ENCODE data around the gene USP31. TPM values are rescaled to one million over a fixed set of nuclear protein-coding genes. Genes with fewer than 3 reads are reported as not detected.

The USP31 gene
- total RNA-seq, 4 donors from 2014 or later: 10.0 to 18.2 (median 13.2) TPM

- no peak for DNase-seq
- Histone ChIP-seq H3K4me3 (replicated peaks in 1 of 3) (no peak overlapping the region), H3K27me3 (no peaks in the 10 kb centered on the region), H3K9me3 (no peaks in the 10 kb centered on the region), H3K36me3 (no peaks in the 10 kb centered on the region), H3K4me1 (peaks cover 0 to 19% of the 10 kb centered on the region in 2 donors), H3K27ac (no peak overlapping the region)
- 82 to 88% methylated on average over 8 of the region's 8 CpGs for WGBS, 2 donors
- intact Hi-C loops (cut with DNase I): no loop called here
- no peak for TF ChIP-seq CTCF (IDR thresholded peaks at IDR 0.05)
These were observed 24.9 kb downstream of the USP31 start for GRCh38 chr16:23124315-23124714.

- Histone ChIP-seq H3K36me3 (no peaks in the 10 kb centered on the region), H3K4me3 (replicated peaks in 1 of 3) (no peak overlapping the region), H3K27ac (no peak overlapping the region), H3K4me1 (peaks cover 0 to 19% of the 10 kb centered on the region in 2 donors), H3K9me3 (no peaks in the 10 kb centered on the region), H3K27me3 (no peaks in the 10 kb centered on the region)
- DNase-seq: no peak
- TF ChIP-seq POLR2A (IDR thresholded peaks at IDR 0.05): no peak
- no peak for TF ChIP-seq CTCF (IDR thresholded peaks at IDR 0.05)
- intact Hi-C loops (cut with DNase I): no loop called here
- 79 to 82% methylated on average over 5 of the region's 5 CpGs for WGBS, 2 donors
These were observed 27.1 kb downstream of the USP31 start for GRCh38 chr16:23122144-23122543.

GRCh38 chr16:23121024-23121423 is 28.2 kb downstream of the USP31 start:
- no peak overlapping the region for H3K27ac ChIP-seq
- no peaks in the 10 kb centered on the region for H3K27me3 ChIP-seq
- DNase-seq: no peak
- TF ChIP-seq CTCF (IDR thresholded peaks at IDR 0.05) (no peak), POLR2A (IDR thresholded peaks at IDR 0.05) (no peak)
- no peak overlapping the region for H3K4me3 ChIP-seq (replicated peaks in 1 of 3)
- peaks cover 0 to 19% of the 10 kb centered on the region in 2 donors for H3K4me1 ChIP-seq
- intact Hi-C loops (cut with DNase I): no loop called here
- no peaks in the 10 kb centered on the region for H3K9me3 ChIP-seq
- H3K36me3 ChIP-seq: no peaks in the 10 kb centered on the region
- WGBS, 2 donors: 86 to 87% methylated on average over 3 of the region's 3 CpGs

GRCh38 chr16:23120562-23120961 is 28.7 kb downstream of the USP31 start:
- intact Hi-C loops (cut with DNase I): no loop called here
- no peaks in the 10 kb centered on the region for H3K27me3 ChIP-seq
- 90 to 95% methylated on average over 4 of the region's 4 CpGs for WGBS, 2 donors
- peaks cover 0 to 16% of the 10 kb centered on the region in 2 donors for H3K4me1 ChIP-seq
- H3K36me3 ChIP-seq: no peaks in the 10 kb centered on the region
- H3K4me3 ChIP-seq (replicated peaks in 1 of 3): no peak overlapping the region
- no peak overlapping the region for H3K27ac ChIP-seq
- TF ChIP-seq POLR2A (IDR thresholded peaks at IDR 0.05): no peak
- no peak for TF ChIP-seq CTCF (IDR thresholded peaks at IDR 0.05)
- H3K9me3 ChIP-seq: no peaks in the 10 kb centered on the region
- no peak for DNase-seq

- Histone ChIP-seq H3K27ac (no peak overlapping the region), H3K27me3 (no peaks in the 10 kb centered on the region), H3K4me1 (peaks cover 0 to 9% of the 10 kb centered on the region in 2 donors), H3K9me3 (no peaks in the 10 kb centered on the region), H3K36me3 (no peaks in the 10 kb centered on the region), H3K4me3 (replicated peaks in 1 of 3) (no peak overlapping the region)
- DNase-seq: no peak
- intact Hi-C loops (cut with DNase I): no loop called here
- WGBS, 2 donors: 47 to 53% methylated on average over 2 of the region's 2 CpGs
- no peak for TF ChIP-seq POLR2A (IDR thresholded peaks at IDR 0.05)
- TF ChIP-seq CTCF (IDR thresholded peaks at IDR 0.05): no peak
These were observed 29.7 kb downstream of the USP31 start for GRCh38 chr16:23119570-23119969.

All from thyroid gland (tissue), 4 donors.